ENCODE data around the gene TMEM115. TPM values are rescaled to one million over a fixed set of nuclear protein-coding genes. Genes with fewer than 3 reads are reported as not detected.

The TMEM115 gene
- total and polyA plus RNA-seq, 10 of the 15 experiments (the other 5 are each of a cell fraction or from before 2014, with no cell fraction given): 1.9 to 18.7 (median 13.2) TPM

GRCh38 chr3:50340448-50341329 lies 18.6 kb downstream of the TMEM115 start, which contains the start of gene RASSF1 (continued):
- TF ChIP-seq, protein P1, sequence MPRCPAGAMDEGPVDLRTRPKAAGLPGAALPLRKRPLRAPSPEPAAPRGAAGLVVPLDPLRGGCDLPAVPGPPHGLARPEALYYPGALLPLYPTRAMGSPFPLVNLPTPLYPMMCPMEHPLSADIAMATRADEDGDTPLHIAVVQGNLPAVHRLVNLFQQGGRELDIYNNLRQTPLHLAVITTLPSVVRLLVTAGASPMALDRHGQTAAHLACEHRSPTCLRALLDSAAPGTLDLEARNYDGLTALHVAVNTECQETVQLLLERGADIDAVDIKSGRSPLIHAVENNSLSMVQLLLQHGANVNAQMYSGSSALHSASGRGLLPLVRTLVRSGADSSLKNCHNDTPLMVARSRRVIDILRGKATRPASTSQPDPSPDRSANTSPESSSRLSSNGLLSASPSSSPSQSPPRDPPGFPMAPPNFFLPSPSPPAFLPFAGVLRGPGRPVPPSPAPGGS (IDR thresholded peaks at IDR 0.05; ENCODE audit: borderline replicate concordance, insufficient read depth, low read depth, low read length, poor library complexity, severe bottlenecking): no peak
- no peak for TF ChIP-seq SREBF2 (IDR thresholded peaks at IDR 0.05; ENCODE audit: low read length)
- TF ChIP-seq NFXL1 (IDR thresholded peaks at IDR 0.05; ENCODE audit: borderline replicate concordance): no peak
- no peak for TF ChIP-seq PRDM15 (CRISPR knock-in tag; IDR thresholded peaks at IDR 0.05)
- TF ChIP-seq, protein P2, sequence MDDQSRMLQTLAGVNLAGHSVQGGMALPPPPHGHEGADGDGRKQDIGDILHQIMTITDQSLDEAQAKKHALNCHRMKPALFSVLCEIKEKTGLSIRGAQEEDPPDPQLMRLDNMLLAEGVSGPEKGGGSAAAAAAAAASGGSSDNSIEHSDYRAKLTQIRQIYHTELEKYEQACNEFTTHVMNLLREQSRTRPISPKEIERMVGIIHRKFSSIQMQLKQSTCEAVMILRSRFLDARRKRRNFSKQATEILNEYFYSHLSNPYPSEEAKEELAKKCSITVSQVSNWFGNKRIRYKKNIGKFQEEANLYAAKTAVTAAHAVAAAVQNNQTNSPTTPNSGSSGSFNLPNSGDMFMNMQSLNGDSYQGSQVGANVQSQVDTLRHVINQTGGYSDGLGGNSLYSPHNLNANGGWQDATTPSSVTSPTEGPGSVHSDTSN (IDR thresholded peaks at IDR 0.05; ENCODE audit: insufficient replicate concordance, low read depth, low read length): no peak
- no peak for TF ChIP-seq TBL1XR1 (IDR thresholded peaks at IDR 0.05; ENCODE audit: low read depth, low read length)
- no peak for TF ChIP-seq BCL11A (IDR thresholded peaks at IDR 0.05; ENCODE audit: low read depth, low read length)
- no peak for TF ChIP-seq ELK1 (IDR thresholded peaks at IDR 0.05; ENCODE audit: low read depth, low read length)
- no peak; the same call in 1 of the 2 replicates for TF ChIP-seq CBFB (IDR thresholded peaks at IDR 0.05; ENCODE audit: low read depth)
- no peak for TF ChIP-seq CHD4 (IDR thresholded peaks at IDR 0.05)
- TF ChIP-seq ZBED1 (IDR thresholded peaks at IDR 0.05; ENCODE audit: borderline replicate concordance): 0 out of 2 replicates have a peak, but pooled peaks have one; percentile 17
- no peak for TF ChIP-seq ATF7 (IDR thresholded peaks at IDR 0.05; ENCODE audit: low read depth)
- TF ChIP-seq IRF3 (IDR thresholded peaks at IDR 0.05): no peak
- TF ChIP-seq FOS (IDR thresholded peaks at IDR 0.05; ENCODE audit: borderline replicate concordance, extremely low read depth, insufficient read length): no peak
- TF ChIP-seq SMARCA5 (IDR thresholded peaks at IDR 0.05): peak; percentile 74; the same call in 1 of the 2 replicates
- no peak for TF ChIP-seq PAX8 (IDR thresholded peaks at IDR 0.05)
- TF ChIP-seq MEF2B (IDR thresholded peaks at IDR 0.05; ENCODE audit: partially characterized antibody, poor library complexity, severe bottlenecking): peak; percentile 15
- no peak for TF ChIP-seq CREB1 (IDR thresholded peaks at IDR 0.05; ENCODE audit: low read depth)
- TF ChIP-seq NFIC (IDR thresholded peaks at IDR 0.05; ENCODE audit: low read depth, low read length): no peak
- no peak; the same call in 1 of the 2 replicates for TF ChIP-seq POLR2AphosphoS5 (IDR thresholded peaks at IDR 0.05; ENCODE audit: low read length)
- TF ChIP-seq CHD1 (IDR thresholded peaks at IDR 0.05; ENCODE audit: low read depth, low read length): 0 out of 2 replicates have a peak, but pooled peaks have one; percentile 27
- TF ChIP-seq BHLHE40 (IDR thresholded peaks at IDR 0.05; ENCODE audit: borderline replicate concordance in 1 of 2, low read depth in 2 of 2, low read length in 1 of 2): peak in 1 of 2 experiments; percentile 82; a peak in 2 of 4 replicates
